Measurements from ENCODE around the gene TNFAIP8L2.

TNFAIP8L2 gene

DNA sequence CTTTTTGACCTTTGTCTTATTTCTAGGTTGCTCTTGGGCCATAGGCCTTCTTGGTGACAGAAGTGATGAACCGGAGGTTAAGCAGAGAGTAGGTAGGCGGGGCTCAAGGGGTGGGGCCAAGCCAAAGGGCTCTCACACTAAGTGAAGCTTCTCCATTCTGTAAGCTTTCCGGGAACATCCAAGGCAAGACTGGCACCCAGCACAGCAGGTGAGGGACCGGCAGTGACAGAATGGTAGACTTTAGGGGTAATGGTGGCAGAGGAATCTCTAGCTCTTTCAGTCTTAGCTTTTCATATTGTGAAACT, at the start of gene TNFAIP8L2:
TNFAIP8L2 (plus strand) TSS at position 135 of the 305 bp plus-strand sequence. CDS start 2,049 bp downstream, outside the sequence.
- DNase-seq = no peak

DNA sequence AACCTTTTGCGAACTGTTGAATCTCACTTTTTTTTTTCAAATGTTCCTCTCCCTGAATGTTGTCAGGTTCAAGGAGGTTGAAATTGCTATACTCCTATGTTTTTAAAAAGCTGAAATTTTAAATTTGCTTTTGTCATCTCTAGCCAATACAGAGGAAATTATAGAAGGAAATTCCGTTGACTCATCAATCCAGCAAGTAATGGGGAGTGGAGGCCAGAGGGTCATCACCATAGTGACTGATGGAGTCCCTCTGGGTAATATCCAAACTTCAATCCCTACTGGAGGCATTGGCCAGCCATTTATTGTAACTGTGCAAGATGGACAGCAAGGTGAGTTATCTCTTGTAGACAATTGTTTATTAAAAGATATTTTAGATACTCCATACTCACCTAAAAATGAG, 49.6 kb upstream of the TNFAIP8L2 start:
- no peak for DNase-seq

DNA sequence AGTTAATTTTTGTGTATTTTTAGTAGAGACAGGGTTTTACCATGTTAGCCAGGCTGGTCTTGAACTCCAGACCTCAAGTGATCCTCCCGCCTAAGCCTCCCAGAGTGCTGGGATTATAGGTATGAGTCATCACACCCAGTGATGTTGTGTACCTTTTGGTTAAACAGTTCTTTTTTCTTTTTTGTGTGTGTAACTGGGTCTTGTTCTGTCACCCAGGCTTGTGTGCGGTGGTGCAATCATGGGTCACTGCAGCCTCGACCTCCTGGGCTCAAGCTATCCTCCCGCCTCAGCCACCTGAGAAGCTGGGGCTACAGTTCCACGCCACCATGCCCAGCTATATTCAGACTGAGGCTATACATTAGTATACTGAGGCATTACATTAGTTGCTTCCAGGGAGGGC, 48.1 kb upstream of the TNFAIP8L2 start:
- DNase-seq = no peak

DNA sequence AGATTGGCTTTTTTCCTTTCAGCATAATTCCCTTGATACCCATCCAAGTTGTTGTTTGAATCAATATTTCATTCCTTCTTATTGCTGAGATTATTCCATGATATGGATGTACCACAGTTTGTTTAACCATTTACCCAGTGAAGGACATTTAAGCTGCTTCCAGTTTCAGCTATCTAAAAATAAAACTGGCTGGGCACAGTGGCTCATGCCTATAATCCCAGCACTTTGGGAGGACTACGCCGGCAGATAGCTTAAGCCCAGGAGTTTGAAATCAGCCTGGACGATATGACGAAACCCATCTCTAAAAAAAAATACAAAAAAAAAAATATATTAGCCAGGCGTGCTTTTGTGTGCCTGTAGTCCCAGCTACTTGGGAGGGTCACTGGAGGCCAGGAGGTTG, 42.6 kb upstream of the TNFAIP8L2 start:
- DNase-seq = no peak

DNA sequence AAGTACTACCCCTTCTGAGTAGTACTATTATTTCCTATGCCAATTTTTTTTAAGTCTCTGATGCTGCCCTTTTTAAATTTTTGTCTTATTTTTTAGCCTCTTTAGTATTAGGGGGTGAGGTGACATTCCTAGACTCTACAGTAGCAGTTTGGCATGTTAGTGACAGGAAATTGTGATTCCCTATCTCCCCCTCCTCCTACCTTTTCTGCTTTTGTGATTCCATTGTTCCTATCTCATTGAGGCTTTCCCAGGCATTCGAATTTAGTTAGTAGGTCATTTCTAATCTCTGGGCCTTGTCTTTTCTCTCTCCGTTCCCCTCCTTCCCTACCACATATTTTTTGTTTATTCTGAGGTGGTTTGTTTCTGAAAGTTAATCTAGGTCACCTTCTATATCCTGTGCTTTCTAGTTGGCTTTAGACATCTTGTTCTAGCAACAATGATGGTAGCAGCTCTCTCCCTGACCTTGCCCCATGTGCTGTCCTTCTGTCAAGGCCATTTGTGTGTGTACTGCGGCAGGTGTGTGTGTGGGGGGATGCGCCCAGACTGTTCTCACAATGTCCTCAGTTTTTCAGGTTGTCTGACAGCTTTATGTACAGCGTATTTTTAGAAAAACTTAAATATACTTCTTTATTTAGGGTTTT, 31.6 kb upstream of the TNFAIP8L2 start:
- DNase-seq = no peak

DNA sequence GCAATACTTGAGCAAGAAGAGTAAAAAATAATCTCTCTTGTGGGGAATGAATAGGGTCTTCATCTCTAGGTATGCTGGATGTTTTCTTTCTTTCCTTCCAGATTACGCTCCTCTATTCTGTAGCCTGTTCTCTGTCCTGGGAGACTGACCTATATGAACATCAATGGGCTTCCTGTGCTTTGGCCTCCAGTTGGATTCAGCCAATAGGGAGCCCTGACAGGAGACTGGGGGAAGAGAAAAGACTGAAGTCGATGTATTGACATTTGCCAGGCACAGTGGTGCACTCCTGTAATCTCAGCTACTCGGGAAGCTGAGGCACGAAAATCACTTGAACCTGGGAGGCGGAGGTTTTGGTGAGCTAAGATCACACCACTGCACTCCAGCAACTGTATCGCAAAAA, 27.6 kb upstream of the TNFAIP8L2 start:
- no peak for DNase-seq

DNA sequence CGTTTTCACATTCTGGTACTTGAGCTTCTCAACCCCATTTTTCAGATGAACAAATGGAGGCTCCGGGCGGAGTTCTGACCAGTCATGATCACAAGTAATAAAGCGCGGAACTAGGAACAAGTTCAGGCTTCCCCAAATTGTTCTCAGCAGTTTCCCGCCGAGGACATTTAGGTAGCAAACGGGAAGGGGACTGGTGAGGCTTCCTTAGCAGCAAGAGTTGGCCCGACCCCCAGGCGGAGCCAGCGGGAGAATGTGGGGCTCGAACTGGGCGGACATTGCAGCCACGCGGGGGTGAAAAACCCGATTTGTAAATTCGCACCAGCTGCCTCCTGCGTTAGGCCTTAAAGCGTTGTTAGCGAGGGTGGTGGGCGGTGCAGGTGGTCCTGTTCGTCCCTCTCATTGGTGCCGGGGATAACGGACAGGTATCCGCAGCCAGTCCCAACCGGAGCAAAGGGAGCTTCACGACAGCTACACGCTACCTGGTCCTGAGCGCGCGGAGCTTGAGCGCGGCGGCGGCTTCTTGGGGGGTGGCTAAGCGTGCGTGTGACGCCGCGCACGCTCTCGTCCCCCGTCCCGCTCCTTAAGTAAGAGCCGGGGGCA, 25.4 kb upstream of the TNFAIP8L2 start:
- DNase-seq = no peak

DNA sequence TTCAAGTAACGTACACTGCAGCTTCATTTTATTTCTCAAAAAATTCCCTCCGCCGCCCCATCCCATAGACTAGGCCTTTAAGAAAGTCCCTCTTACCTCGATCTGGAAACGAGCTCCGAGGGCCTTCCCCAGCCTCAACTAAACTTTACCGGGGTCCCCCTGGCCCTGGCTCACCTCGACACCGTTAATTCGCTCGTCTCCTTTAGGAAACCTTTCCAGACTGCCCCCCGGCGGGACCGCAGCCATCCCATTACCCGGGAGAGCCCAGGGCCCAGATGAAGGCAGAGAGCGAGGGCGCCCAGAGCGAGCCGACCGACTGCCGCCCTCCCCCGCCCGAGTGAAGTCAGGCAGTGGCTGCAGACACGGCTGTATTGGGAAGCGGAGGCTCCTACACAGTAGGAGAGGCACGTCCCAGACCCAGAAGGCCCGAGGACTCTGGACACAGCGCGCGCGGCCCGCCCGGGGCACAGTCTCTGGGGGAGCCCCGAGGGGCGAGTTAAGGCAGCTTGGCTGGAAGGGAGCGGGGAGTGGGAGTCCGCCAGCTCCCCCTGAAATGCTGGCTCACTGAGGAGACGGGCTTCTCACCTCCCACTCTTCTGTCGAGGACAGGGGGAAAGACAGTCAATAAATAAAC, 24.6 kb upstream of the TNFAIP8L2 start:
- DNase-seq = no peak

DNA sequence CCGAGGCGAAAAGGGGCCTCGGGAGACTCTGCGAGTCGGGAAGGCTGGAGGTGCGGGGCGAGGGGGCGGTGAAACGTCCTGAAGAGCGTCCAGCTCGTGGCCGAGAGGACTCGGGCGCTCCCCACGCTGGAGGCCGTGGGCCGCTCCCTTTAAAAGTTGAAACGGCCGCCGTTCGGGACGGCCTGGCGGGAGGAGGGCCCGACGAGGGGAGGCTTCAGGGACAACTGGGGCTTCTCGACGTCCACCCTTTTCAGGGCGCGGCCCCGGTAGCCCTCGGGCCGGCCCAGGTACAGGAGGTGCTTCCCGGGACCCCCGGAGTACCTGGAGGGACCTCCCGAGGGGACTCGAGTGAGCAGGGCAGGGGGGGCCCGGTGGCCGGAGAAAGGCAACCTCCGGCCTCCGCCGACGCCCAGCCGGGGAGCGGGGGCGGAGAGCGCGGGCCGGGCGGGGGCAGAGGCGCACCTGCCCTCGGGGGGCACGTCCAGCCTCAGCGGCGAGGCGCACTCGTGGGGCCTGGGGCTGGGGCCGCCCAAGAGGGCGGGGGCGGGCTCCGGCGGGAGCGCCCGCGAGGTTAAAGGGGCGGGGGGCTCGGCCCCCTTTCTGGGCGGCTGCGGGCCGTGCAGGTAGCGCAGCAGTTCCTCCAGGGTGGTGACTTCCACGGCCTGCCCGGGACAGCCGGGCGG, 24.0 kb upstream of the TNFAIP8L2 start:
- DNase-seq = no peak

DNA sequence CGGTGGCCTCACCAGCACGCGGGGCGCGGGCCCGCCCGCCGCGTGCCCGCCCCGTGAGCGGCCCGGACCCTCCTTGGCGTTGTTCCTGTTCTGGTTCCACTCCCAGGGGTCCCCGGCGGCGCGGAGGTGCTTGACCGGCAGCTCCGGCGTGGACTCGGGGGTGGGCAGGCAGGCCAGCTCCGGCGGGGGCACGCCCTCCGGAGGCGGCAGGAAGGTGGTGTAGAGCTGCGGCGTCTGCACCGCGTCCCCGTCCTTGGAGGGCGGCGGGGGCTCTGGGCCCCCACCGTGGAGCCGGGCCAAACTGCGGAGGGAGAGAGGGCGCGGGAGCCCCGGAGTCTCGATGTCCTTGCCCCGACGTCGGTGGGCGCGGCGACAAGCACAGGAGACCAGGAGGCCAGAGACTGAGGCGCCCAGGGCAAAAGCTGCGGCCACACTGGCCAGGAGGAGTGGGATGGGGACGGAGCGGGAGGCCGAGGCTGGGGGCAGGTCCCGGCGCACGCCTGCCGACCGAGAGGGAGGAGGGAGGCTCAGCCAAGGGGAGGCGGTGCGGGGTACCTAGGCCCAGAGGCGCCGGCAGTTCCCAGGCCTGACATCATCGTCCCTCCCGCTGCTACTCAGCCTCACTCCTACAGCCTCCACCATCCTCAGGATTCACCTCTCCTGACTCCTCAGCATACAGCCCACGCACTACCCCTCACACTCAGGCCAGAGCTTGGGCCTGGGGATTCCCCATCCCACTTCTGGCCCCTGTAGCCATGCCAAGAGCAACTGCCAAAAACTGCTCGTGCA, 23.2 kb upstream of the TNFAIP8L2 start:
- DNase-seq = no peak

DNA sequence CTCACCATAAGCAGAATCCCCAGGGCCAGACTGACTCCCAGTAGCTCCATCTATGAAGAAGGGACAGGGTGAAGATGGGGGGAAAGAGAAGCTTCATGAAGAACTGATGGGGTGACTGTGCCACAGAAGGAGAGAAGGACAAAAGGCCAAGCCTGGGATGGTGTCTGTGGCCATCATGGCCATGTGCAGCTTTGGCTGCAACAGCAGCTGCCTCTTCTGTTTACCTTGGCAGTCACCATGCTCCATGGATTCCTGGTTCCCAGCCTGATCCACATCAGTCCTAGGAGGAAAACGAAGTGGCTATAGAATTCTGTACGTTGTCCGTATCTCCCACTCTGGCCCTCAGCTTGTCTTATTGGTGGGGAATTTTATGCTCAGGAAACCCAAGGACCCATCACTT, 22.1 kb upstream of the TNFAIP8L2 start:
- no peak for DNase-seq

DNA sequence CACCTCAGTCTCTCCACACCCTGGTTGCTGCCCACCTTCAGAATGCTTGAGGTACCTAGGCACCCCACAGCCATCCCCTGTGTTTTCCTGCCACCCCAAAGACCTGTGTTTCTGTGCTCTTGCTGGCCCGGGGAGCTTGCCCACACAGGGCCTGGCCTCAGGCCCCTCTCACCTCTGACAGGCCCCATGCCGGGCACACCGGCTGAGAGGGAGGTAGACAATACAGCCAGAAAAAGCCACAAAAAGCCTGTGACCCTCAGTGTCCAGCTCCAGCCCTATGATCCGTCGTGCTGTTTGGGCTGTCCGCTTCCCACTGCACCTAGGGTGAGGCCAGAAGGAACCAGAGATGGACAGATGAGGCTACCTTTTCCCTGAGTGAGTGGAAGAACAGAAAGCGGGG, 21.5 kb upstream of the TNFAIP8L2 start:
- DNase-seq = no peak

DNA sequence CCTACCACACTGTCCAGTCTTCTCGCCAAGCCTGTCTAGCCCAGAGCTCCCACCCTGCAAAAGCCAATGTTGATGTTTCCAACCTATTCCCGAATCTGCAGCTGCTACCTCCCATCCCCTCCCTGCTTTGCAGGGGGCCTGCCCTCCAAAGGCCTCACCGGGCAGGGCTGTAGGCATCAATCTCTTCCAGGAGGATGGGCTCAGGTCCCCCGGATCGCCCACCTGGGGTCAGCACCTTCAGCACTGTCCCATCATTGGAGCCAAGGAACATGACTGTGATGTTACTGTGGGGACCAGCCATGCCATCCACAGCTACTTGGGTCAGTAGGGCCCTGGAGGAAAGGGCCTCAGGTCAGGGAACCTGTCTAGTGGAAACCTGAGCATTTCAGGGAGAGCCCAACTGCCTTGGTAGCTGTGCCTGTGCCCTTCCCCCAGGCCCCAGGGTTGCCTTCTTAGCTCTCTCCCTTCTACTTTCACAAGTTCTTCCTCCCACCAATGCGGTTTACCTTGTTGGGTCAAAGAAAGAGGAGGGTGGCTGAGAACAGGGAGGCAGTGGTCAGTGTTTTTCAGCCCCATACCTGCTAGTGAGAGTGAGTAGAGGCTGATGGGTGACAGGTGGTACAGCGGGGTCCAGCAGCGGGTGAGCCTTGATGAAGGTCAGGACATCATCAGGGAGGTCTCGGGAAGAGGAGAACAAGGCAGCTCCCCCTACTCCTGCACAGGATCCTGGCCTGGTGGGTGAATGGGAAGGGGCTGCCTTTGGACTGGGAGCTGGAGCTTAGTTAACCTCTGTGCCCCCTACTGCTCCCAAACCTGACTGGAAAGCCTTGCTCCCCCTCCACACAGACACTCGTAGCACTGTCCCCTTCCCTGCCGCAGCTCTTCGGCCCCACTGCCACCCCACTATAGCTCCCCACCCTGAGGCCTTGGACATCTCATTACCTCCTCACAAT, 20.7 kb upstream of the TNFAIP8L2 start:
- no peak for DNase-seq

DNA sequence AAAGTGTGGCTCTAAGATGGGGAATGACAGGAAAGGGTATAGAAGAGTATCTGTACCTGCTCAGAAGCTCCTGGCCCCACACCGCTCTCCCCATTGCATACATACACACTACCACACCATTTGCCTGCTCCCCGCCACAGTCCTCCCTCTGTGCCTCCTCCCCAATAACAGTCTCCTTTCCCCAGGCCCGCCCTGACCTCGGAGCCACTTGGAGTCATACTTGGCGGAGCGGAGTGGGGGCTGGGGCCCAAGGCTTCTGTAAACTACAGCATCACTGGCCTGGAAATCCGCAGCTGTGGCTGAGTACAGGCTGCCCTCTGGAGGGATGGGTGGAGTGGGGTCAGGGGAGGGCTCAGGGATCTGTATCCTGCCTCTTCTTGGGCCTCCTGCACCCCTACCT, 18.7 kb upstream of the TNFAIP8L2 start:
- DNase-seq = no peak

DNA sequence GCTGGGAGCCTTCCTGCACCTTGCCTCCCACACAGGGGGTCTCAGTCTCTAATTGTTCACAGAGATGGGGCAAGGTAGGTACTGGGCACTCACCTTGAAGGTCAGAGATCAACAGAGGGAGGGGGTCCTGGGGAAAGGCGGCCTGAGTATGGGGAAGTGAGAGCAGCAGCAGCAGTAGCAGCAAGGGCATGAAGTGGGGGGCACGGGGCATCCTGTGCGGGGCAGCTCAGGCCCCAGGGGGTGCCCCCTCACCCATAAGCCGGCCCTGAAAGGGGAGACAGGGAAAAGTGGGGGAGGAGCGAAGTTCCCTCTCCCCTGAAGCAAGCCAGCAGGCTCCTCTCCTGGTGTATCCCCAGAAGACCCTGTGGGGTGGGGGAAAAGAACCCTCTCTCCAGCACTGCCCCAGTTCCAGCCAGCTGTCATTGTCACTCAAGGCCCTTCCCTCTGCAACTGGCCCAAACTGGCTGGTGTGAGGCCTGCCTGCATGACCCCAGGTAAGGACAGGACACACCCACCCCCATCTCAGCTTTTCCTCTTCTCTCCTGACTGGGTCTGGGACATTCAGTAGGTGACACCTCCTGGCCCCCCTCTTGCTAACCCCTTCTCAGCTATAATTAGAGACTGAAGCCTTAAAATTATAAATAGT, 13.9 kb upstream of the TNFAIP8L2 start:
- no peak for DNase-seq

DNA sequence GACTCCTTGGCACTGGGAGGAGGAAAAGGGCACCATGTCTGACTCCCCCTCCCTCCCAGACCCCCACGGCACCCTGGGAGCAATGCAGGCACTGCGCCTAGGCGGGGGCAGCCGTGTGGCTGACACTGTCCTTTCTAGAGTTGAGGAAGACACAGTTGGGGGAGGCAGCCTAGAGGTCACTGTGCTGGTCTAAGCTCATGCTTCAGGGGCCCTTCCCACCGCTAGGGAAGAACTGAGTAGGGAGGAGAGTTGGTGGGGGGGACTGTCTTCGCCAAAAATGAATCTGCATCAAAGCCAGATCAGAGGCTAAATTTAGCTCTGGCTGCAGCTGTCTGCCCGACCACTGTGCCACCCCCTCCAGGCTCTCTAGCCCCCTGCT, 13.4 kb upstream of the TNFAIP8L2 start:
- no peak for DNase-seq

DNA sequence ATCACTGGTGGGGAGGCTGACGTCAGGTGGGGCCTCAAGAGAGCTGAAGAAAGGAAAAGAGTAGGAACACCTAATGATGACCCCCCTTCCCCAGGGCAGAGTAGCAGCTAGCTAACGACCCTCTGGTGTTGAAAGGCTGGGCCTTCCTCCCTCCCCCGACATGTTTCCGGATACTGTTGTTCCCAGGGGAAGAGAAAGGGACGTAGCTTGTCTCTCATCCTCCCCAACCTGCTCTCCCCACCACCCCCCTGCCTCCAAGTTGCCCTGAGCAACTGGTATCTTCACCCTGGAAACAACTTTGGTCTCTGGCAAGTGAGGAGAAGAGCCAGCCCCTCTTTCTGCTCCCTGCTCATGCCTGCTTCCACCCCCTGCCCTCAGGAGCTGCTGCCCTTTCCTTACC, 12.5 kb upstream of the TNFAIP8L2 start:
- no peak for DNase-seq

DNA sequence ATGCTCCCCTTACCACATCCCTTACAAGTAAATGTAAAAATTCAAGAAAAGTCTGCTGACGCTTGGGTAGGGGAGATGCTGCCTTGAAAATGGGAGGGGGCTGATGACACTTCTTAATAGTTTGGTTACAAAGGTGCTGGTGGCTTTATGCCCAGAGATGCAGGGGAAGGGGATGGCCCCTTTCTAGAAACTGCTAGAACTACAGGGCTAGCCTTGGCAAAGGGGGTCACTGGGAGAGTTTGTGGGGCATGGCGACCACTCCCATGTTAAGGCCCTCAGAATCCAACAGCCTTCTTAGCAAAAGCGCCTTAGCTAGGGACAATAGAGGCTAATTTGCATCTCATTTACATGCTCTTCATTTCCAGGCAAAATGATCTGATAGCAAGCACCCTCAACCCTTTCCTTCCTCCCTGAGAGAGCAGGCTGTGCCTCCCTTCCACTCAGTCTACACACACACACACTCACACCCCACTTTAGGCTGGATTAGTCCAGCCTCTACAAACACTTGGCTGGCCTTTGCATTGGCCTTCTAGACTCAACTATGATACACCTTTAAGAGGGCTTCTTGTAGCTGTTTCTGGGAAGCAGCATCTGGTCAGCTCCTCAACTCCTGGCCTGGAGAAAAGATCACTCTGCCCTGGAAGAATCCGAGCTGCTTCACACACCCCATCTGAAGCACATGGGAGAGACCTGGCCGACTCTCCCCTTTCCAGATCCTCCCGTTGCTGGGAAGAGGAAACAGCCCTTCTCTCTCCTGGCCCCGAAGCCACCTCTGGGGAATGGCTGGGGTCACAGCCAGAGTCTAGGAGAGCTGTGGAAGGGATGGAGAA, 11.8 kb upstream of the TNFAIP8L2 start:
- DNase-seq = no peak

DNA sequence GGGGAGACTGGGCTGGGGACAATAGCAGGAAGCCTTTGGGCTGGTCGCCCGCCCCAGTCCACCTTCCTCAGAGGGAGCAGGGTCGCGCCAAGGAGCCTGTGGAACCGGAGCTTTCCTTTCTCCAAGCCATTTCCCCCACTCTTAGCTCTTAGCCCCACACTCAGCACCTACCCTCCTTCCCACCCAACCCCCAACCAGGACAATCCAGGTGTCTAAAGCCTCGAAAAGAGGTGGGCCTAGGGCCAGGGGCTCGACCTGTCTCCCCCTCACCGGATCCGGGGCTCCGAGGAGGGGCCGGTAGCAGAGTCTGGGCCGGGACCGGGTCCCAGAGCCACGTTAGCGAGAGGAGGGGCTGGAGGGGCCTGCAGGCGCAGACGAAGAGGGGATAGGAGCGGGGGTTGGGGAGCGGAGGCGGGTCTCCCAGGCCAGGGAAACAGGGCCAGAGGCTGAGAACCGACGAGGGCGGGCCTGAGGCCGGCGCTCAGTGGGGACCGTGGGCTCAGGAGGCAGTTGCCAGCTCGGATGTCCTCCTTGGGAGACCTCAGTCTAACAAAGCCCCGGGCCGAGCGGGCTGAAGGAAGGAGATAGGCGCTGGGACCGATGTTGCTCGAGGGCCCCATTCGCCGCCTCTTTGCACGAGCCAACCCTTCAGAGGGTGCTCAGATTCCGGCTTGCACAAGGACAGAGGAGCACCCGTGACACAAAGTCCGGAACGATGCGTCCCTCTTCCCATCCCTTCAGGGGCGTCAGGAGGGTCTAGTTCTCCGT, 11.0 kb upstream of the TNFAIP8L2 start:
- no peak for DNase-seq

DNA sequence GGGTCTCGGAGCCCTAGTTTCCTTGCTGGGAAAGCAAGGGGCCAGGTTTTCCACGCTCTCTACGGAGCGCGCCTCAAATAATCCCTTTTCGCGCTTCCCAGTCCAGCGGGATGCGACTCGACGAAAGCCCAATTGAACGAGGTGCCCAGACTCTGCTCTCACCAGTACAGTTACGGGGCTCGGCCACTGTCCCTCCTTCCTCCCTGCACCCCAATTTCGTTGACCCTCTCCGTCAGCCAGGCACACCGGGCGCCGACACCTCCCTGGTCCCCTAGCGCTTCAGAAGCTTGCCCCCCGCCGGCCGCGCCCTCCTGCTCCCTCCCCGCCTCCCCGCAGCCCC, 10.4 kb upstream of the TNFAIP8L2 start:
- DNase-seq = no peak

Measured in NCI-H2081 treated with DMSO at 0.1 percent for 48 hours (cell line).